K562 (cell line): ENCODE measurements around the gene GLIS2. TPM values are rescaled to one million over a fixed set of nuclear protein-coding genes. Genes with fewer than 3 reads are reported as not detected.
A peak's percentile ranks its signal among the peaks of the same experiment; 100 is the strongest.

ENCODE experiments used
- ATAC-seq: fragments of 200-7000 bp; cut with Tn5 transposase; 3 replicates; pipeline ENCODE4 v1.9.1; 2020; ENCODE audit warnings: moderate library complexity
- BruUV-seq: library from RNA; stranded (reverse); fragments of 400-500 nt; replicated peaks from 2 replicates; lab custom pipeline; 2021; lab: Mats Ljungman, UMichigan
- CTCF ChIA-PET: fragments of 300-600 bp; formaldehyde crosslinking; extraction: SDS; loops from one replicate; lab custom pipeline; 2021; ENCODE audit warnings: low intra/inter-chr PET ratio; lab: Yijun Ruan, JAX
- POLR2A ChIA-PET: fragments of 300-600, 350-650 bp; sonication (Branson Sonifier 250); formaldehyde crosslinking; extraction: SDS; loops from one replicate; lab custom pipeline; 2021; ENCODE audit warnings: antibody characterized with exemption, inconsistent platforms; lab: Yijun Ruan, JAX
- DNase-seq, 4 experiments: peaks; one replicate each; pipeline versions ENCODE4 v3.0.0 to v3.0.0-alpha.2; 2011 to 2018; ENCODE audit warnings: low spot score in 3 of 4, mixed read lengths in 3 of 4; ENCODE audit errors: extremely low read depth in 1 of 4
- FAIRE-seq: peaks from 2 replicates; lab custom pipeline; 2011; peaks lifted over from hg19 to GRCh38; lab: Jason Lieb, UNC
- H2AFZ ChIP-seq: 2 replicates; pipeline ENCODE4 v1.6.0; 2011; ENCODE audit warnings: low read depth, low read length, control low read depth, inconsistent platforms
- H3K27ac ChIP-seq: fragments of 200-600 bp; 3 replicates; pipeline ENCODE4 v1.8.0; 2011; ENCODE audit warnings: low read depth, mild to moderate bottlenecking, control low read depth, inconsistent platforms, low read length, moderate library complexity, mixed read lengths; ENCODE audit errors: extremely low read depth
- H3K27me3 ChIP-seq, 2 experiments: fragments of 300-600 bp in 1 of 2; 2 replicates in 1 of 2; 3 replicates in 1 of 2; pipeline versions ENCODE4 v1.6.0 to v1.8.0; 2011; ENCODE audit warnings: inconsistent platforms in 2 of 2, low read length in 2 of 2, mild to moderate bottlenecking in 1 of 2, mixed read lengths in 1 of 2, moderate library complexity in 1 of 2; ENCODE audit not compliant: control insufficient read depth in 2 of 2, insufficient read depth in 2 of 2
- H3K36me3 ChIP-seq: fragments of 300-600 bp; 3 replicates; pipeline ENCODE4 v1.8.0; 2011; ENCODE audit warnings: mild to moderate bottlenecking, low read length, inconsistent platforms; ENCODE audit not compliant: control insufficient read depth, insufficient read depth
- H3K4me1 ChIP-seq, 2 experiments: fragments of 200-600 bp in 1 of 2; replicated peaks in 1 of 2; 2 replicates in 1 of 2; 3 replicates in 1 of 2; pipeline versions ENCODE4 v1.5.1 to v1.8.0; 2011; ENCODE audit warnings: inconsistent platforms in 2 of 2, low read length in 2 of 2, mild to moderate bottlenecking in 1 of 2, mixed read lengths in 1 of 2, moderate library complexity in 1 of 2; ENCODE audit not compliant: control insufficient read depth in 2 of 2, insufficient read depth in 2 of 2
- H3K4me2 ChIP-seq: 2 replicates; pipeline ENCODE4 v1.6.1; 2011; ENCODE audit warnings: low read length, control low read depth, inconsistent platforms, mixed read lengths; ENCODE audit not compliant: insufficient read depth
- H3K4me3 ChIP-seq: fragments of 200-600 bp; sonication (generic), shearing (Covaris generic); 2 replicates; pipeline ENCODE4 v1.5.1; 2016; ENCODE audit warnings: control low read depth, inconsistent platforms
- H3K79me2 ChIP-seq: fragments of 200-600 bp; 3 replicates; pipeline ENCODE4 v1.8.0; 2011; ENCODE audit warnings: low read length, inconsistent platforms; ENCODE audit not compliant: control insufficient read depth, insufficient read depth
- H3K9ac ChIP-seq, 2 experiments: 2 replicates each; pipeline versions ENCODE4 v1.6.0 to v1.6.1; 2011; ENCODE audit warnings: low read depth in 2 of 2, low read length in 2 of 2, control low read depth in 1 of 2, inconsistent platforms in 1 of 2, mild to moderate bottlenecking in 1 of 2, mixed read lengths in 1 of 2; ENCODE audit not compliant: insufficient read depth in 1 of 2
- H3K9me1 ChIP-seq: one replicate; pipeline ENCODE4 v1.6.0; 2011; ENCODE audit warnings: inconsistent platforms, mild to moderate bottlenecking, low read length, moderate library complexity; ENCODE audit not compliant: control insufficient read depth, insufficient read depth
- H3K9me3 ChIP-seq: replicated peaks from 2 replicates; pipeline ENCODE4 v1.5.1; 2011; ENCODE audit warnings: low read depth, low read length, inconsistent platforms; ENCODE audit not compliant: control insufficient read depth, insufficient read depth
- H4K20me1 ChIP-seq: replicated peaks from 2 replicates; pipeline ENCODE4 v1.6.1; 2011; ENCODE audit warnings: low read length, inconsistent platforms, mixed read lengths; ENCODE audit not compliant: control insufficient read depth, insufficient read depth
- HNRNPLL ChIP-seq: fragments of 200-400 bp; formaldehyde crosslinking; IDR thresholded peaks from 2 replicates; pipeline ENCODE4 v1.6.1; 2017; ENCODE audit warnings: low read length, low read depth, mild to moderate bottlenecking; ENCODE audit not compliant: poor library complexity, severe bottlenecking
- POLR2G ChIP-seq: fragments of 200-400 bp; formaldehyde crosslinking; IDR thresholded peaks from 2 replicates; pipeline ENCODE4 v1.6.1; 2017; ENCODE audit warnings: low read depth, mild to moderate bottlenecking, antibody characterized with exemption, low read length, moderate library complexity
- RBM22 ChIP-seq: fragments of 200-400 bp; formaldehyde crosslinking; IDR thresholded peaks from 2 replicates; pipeline ENCODE4 v1.6.1; 2018; ENCODE audit warnings: low read length, low read depth; ENCODE audit not compliant: poor library complexity, severe bottlenecking
- WGBS: fragments of 100-300 bp; shearing (Covaris generic); methylation state at CpG from one replicate; pipeline ENCODE4 v1.1.6; 2016; ENCODE audit warnings: low coverage, mixed read lengths; ENCODE audit not compliant: insufficient coverage; ENCODE audit errors: missing lambda C conversion rate; 5-methylcytosine and 5-hydroxymethylcytosine counted together
- in situ Hi-C: fragments of 300-500 bp; cut with MboI; formaldehyde crosslinking; loops from 4 replicates; pipeline ENCODE4 v1.15.0; 2018; ENCODE audit warnings: inconsistent platforms, mixed read lengths
- intact Hi-C: fragments of 100-400 bp; cut with micrococcal nuclease; formaldehyde crosslinking; loops from 2 replicates; pipeline ENCODE4 v1.14.2; 2022
- polyA plus RNA-seq, 8 experiments: library from polyadenylated mRNA; depleted of rRNA in 4 of 8; stranded (reverse) in 5 of 8; unstranded in 3 of 8; fragments of >200 nt; fragmentation: Nextera tagmentation in 2 of 8; fragmentation: Illumina TruSeq in 1 of 8; extraction: Ambion mirVana in 2 of 8; extraction: Trizol in 1 of 8; gene quantifications; 2 replicates each; pipeline versions ENCODE4 v1.2.1 to v1.2.3, GENCODE V29; 2011 to 2014; ENCODE audit warnings: inconsistent platforms in 1 of 8, missing spikeins in 1 of 8
- total RNA-seq, 7 experiments: library from RNA; depleted of rRNA in 6 of 7; stranded (reverse); fragments of >200 nt in 6 of 7; fragmentation: Illumina TruSeq in 2 of 7; extraction: Trizol in 2 of 7; gene quantifications; 2 replicates each; pipeline versions ENCODE4 v1.2.1 to v1.2.3, GENCODE V29; 2011 to 2021; ENCODE audit warnings: low replicate concordance in 1 of 7

Gene GLIS2
- total and polyA plus RNA-seq, 9 of the 15 experiments (the other 6 are each of a cell fraction or from before 2014, with no cell fraction given): 0.10 to 9.0 (median 0.57) TPM

DNA sequence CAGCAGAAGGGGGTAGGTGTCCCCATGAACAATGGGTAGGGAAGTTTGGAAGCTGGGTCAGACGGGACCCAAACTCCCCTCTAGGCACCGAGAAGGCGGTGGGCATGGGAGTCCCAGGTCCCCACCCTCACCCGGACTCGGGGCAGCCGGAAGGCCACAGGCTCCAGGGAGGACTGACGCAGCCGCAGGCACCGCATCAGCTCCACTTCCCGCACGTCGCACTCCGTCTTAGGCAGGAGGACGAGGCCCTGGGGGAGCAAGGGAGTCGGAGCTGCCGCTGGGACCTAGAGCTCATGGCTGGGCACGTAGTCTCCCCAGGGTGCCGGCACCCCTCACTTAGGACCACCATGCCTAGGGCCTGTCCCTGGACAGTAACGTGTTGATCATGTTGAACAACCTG lies 42.4 kb downstream of the GLIS2 start:
- in situ Hi-C loops: no loop called here
- Histone ChIP-seq H2AFZ (no peak overlapping the region), H3K79me2 (no peaks in the 10 kb centered on the region), H4K20me1 (no peaks in the 10 kb centered on the region), H3K9ac (peak overlapping the region in 1 of 2 experiments; percentile 50; a peak in 1 of 4 replicates), H3K4me1 (peaks cover 0 to 43% of the 10 kb centered on the region in 2 experiments; a peak in 2 of 5 replicates), H3K36me3 (peaks cover 50% of the 10 kb centered on the region; the same call in 2 of the 3 replicates), H3K27me3 (no peaks in the 10 kb centered on the region), H3K27ac (no peak overlapping the region), H3K4me2 (no peak overlapping the region), H3K9me1 (no peaks in the 10 kb centered on the region), H3K9me3 (no peaks in the 10 kb centered on the region), H3K4me3 (no peak overlapping the region)
- FAIRE-seq (no peak), DNase-seq (no peak), ATAC-seq (no peak)
- no TSS peak for BruUV-seq
- ChIA-PET POLR2A (no interaction called here), CTCF (interaction anchor here (0.7 to 4.1 kb wide), 2 partner anchors 45 to 59 kb away, joined by 3 to 70 read pairs; no protein-coding TSS in a partner anchor)
- TF ChIP-seq RBM22 (peak; percentile 75), HNRNPLL (no peak), POLR2G (peak; percentile 57; the same call in 1 of the 2 replicates)
- intact Hi-C loops: no loop called here
- 93% methylated on average over 16 of the region's 19 CpGs for WGBS
